ENCODE data around the gene SRBD1. TPM values are rescaled to one million over a fixed set of nuclear protein-coding genes. Genes with fewer than 3 reads are reported as not detected.

Gene SRBD1
- total and polyA plus RNA-seq, 2 experiments from 2014 or later = 10.6 to 13.7 TPM

GRCh38 chr2:45629971-45630370, 18.9 kb upstream of the SRBD1 start:
- H3K9me3 ChIP-seq (ENCODE audit: low read depth) = no peaks in the 10 kb centered on the region
- no peak for TF ChIP-seq CTCF (IDR thresholded peaks at IDR 0.05; ENCODE audit: low read depth, low read length)
- no peak for DNase-seq (ENCODE audit: low read depth in 1 of 2, low spot score in 1 of 2)
- H3K36me3 ChIP-seq = no peaks in the 10 kb centered on the region
- H3K27ac ChIP-seq = no peak overlapping the region
- no peak overlapping the region for H3K4me3 ChIP-seq
- H3K27me3 ChIP-seq = no peaks in the 10 kb centered on the region
- H3K4me1 ChIP-seq (ENCODE audit: low read depth) = no peaks in the 10 kb centered on the region

- no peak for TF ChIP-seq CTCF (IDR thresholded peaks at IDR 0.05; ENCODE audit: low read depth, low read length)
- DNase-seq (ENCODE audit: low read depth in 1 of 2, low spot score in 1 of 2) = no peak
- Histone ChIP-seq H3K27me3 (no peaks in the 10 kb centered on the region), H3K27ac (no peak overlapping the region), H3K36me3 (no peaks in the 10 kb centered on the region), H3K9me3 (ENCODE audit: low read depth) (no peaks in the 10 kb centered on the region), H3K4me1 (ENCODE audit: low read depth) (no peaks in the 10 kb centered on the region), H3K4me3 (no peak overlapping the region)
These were observed 16.8 kb upstream of the SRBD1 start for GRCh38 chr2:45627911-45628310.

GRCh38 chr2:45626387-45627221, 15.5 kb upstream of the SRBD1 start:
- Histone ChIP-seq H3K36me3 (no peaks in the 10 kb centered on the region), H3K4me1 (ENCODE audit: low read depth) (no peaks in the 10 kb centered on the region), H3K27me3 (no peaks in the 10 kb centered on the region), H3K9me3 (ENCODE audit: low read depth) (no peaks in the 10 kb centered on the region), H3K27ac (no peak overlapping the region), H3K4me3 (no peak overlapping the region)
- no peak for DNase-seq (ENCODE audit: low read depth in 1 of 2, low spot score in 1 of 2)
- no peak for TF ChIP-seq CTCF (IDR thresholded peaks at IDR 0.05; ENCODE audit: low read depth, low read length)

GRCh38 chr2:45625824-45626223, 14.8 kb upstream of the SRBD1 start:
- no peak for TF ChIP-seq CTCF (IDR thresholded peaks at IDR 0.05; ENCODE audit: low read depth, low read length)
- Histone ChIP-seq H3K36me3 (no peaks in the 10 kb centered on the region), H3K27ac (no peak overlapping the region), H3K4me1 (ENCODE audit: low read depth) (no peaks in the 10 kb centered on the region), H3K27me3 (no peaks in the 10 kb centered on the region), H3K4me3 (no peak overlapping the region), H3K9me3 (ENCODE audit: low read depth) (no peaks in the 10 kb centered on the region)
- no peak for DNase-seq (ENCODE audit: low read depth in 1 of 2, low spot score in 1 of 2)

GRCh38 chr2:45623098-45623497, 12.0 kb upstream of the SRBD1 start:
- no peaks in the 10 kb centered on the region for H3K36me3 ChIP-seq
- no peaks in the 10 kb centered on the region for H3K4me1 ChIP-seq (ENCODE audit: low read depth)
- H3K4me3 ChIP-seq = no peak overlapping the region
- no peaks in the 10 kb centered on the region for H3K27me3 ChIP-seq
- TF ChIP-seq CTCF (IDR thresholded peaks at IDR 0.05; ENCODE audit: low read depth, low read length) = no peak
- H3K9me3 ChIP-seq (ENCODE audit: low read depth) = no peaks in the 10 kb centered on the region
- DNase-seq (ENCODE audit: low read depth in 1 of 2, low spot score in 1 of 2) = no peak
- H3K27ac ChIP-seq = no peak overlapping the region
